H1 (cell line): ENCODE data around the gene WWC2. TPM values are rescaled to one million over a fixed set of nuclear protein-coding genes. Genes with fewer than 3 reads are reported as not detected.

ENCODE experiments used
- CTCF ChIA-PET: fragments of 300-600 bp; sonication (Branson Sonifier 250); formaldehyde crosslinking; loops from one replicate; lab custom pipeline; 2021; ENCODE audit not compliant: partially characterized antibody; lab: Charles Lee
- POLR2A ChIA-PET: fragments of 300-600 bp; sonication (Branson Sonifier 250); formaldehyde crosslinking; loops from one replicate; lab custom pipeline; 2021; ENCODE audit warnings: inconsistent platforms; ENCODE audit not compliant: partially characterized antibody; lab: Charles Lee
- DNase-seq, 2 experiments: peaks; one replicate each; pipeline versions ENCODE4 v3.0.0 to v3.0.0-alpha.2; 2010 to 2022; ENCODE audit warnings: low spot score in 2 of 2, low read depth in 1 of 2, mixed read lengths in 1 of 2
- FAIRE-seq: peaks from 2 replicates; lab custom pipeline; 2011; peaks lifted over from hg19 to GRCh38; lab: Jason Lieb, UNC
- H2AFZ ChIP-seq: 2 replicates; pipeline ENCODE4 v1.8.1; 2012; ENCODE audit warnings: low read length, inconsistent platforms
- H2AK5ac ChIP-seq: 2 replicates; pipeline ENCODE4 v1.6.1; 2013; ENCODE audit warnings: low read depth, low read length
- H2BK120ac ChIP-seq: replicated peaks from 2 replicates; pipeline ENCODE3; 2013; ENCODE audit warnings: low read depth, low read length, inconsistent platforms
- H2BK12ac ChIP-seq: 2 replicates; pipeline ENCODE4 v1.6.1; 2013; ENCODE audit warnings: low read depth, low read length
- H2BK15ac ChIP-seq: 2 replicates; pipeline ENCODE4 v1.6.1; 2013; ENCODE audit warnings: low read length
- H2BK20ac ChIP-seq: 2 replicates; pipeline ENCODE4 v1.6.1; 2013; ENCODE audit warnings: low read length
- H2BK5ac ChIP-seq: 2 replicates; pipeline ENCODE4 v1.6.1; 2013; ENCODE audit warnings: low read depth, low read length
- H3K14ac ChIP-seq: 2 replicates; pipeline ENCODE4 v1.6.1; 2013; ENCODE audit warnings: inconsistent platforms; ENCODE audit not compliant: insufficient read length
- H3K18ac ChIP-seq: 2 replicates; pipeline ENCODE4 v1.6.1; 2013; ENCODE audit warnings: low read length; ENCODE audit errors: extremely low read depth
- H3K23ac ChIP-seq: 2 replicates; pipeline ENCODE4 v1.6.1; 2013; ENCODE audit warnings: inconsistent platforms; ENCODE audit not compliant: insufficient read length
- H3K23me2 ChIP-seq: 2 replicates; pipeline ENCODE4 v1.6.1; 2013; ENCODE audit warnings: low read depth, low read length
- H3K27ac ChIP-seq: 2 replicates; pipeline ENCODE4 v1.6.1; 2011; ENCODE audit warnings: low read depth, low read length, inconsistent platforms
- H3K27me3 ChIP-seq, 4 experiments: replicated peaks in 1 of 4; 1 replicate in 1 of 4; 2 replicates in 3 of 4; pipeline versions ENCODE4 v1.6.1 to v1.8.1; 2011 to 2013; ENCODE audit warnings: low read length in 3 of 4, mild to moderate bottlenecking in 3 of 4, inconsistent platforms in 2 of 4, mixed read lengths in 2 of 4, moderate library complexity in 1 of 4; ENCODE audit not compliant: control insufficient read depth in 3 of 4, insufficient read depth in 3 of 4; ENCODE audit errors: extremely low read depth in 1 of 4
- H3K36me3 ChIP-seq, 4 experiments: 2 replicates each; pipeline versions ENCODE4 v1.6.1 to v1.8.1; 2011 to 2013; ENCODE audit warnings: mild to moderate bottlenecking in 4 of 4, low read length in 3 of 4, moderate library complexity in 2 of 4, control low read depth in 1 of 4, inconsistent platforms in 1 of 4; ENCODE audit not compliant: insufficient read depth in 4 of 4, control insufficient read depth in 2 of 4
- H3K4ac ChIP-seq: replicated peaks from 2 replicates; pipeline ENCODE3; 2013; ENCODE audit warnings: low read length, low read depth, mixed read lengths, inconsistent platforms; ENCODE audit not compliant: insufficient read length
- H3K4me1 ChIP-seq, 4 experiments: replicated peaks in 1 of 4; 1 replicate in 1 of 4; 2 replicates in 3 of 4; pipeline versions ENCODE4 v1.6.1 to v1.8.1; 2011 to 2013; ENCODE audit warnings: low read length in 3 of 4, inconsistent platforms in 2 of 4, mixed read lengths in 1 of 4; ENCODE audit not compliant: insufficient read depth in 4 of 4, control insufficient read depth in 3 of 4
- H3K4me2 ChIP-seq, 2 experiments: 2 replicates each; pipeline versions ENCODE4 v1.6.1 to v1.8.1; 2011 to 2013; ENCODE audit warnings: low read depth in 2 of 2, low read length in 2 of 2, control low read depth in 1 of 2, inconsistent platforms in 1 of 2, mild to moderate bottlenecking in 1 of 2; ENCODE audit not compliant: insufficient read depth in 1 of 2
- H3K4me3 ChIP-seq, 4 experiments: fragments of 200-600, 300-600 bp in 1 of 4; sonication (generic), shearing (Covaris generic), sonication (Bioruptor Twin) in 1 of 4; 2 replicates each; pipeline versions ENCODE4 v1.5.1 to v1.8.1; 2011 to 2016; ENCODE audit warnings: low read length in 4 of 4, low read depth in 3 of 4, control low read depth in 2 of 4, inconsistent platforms in 2 of 4, mild to moderate bottlenecking in 2 of 4, mixed read lengths in 1 of 4, moderate library complexity in 1 of 4; ENCODE audit not compliant: insufficient read depth in 2 of 4; ENCODE audit errors: extremely low read depth in 1 of 4
- H3K56ac ChIP-seq: replicated peaks from 2 replicates; pipeline ENCODE3; 2013; ENCODE audit warnings: low read depth, mild to moderate bottlenecking, mixed read lengths, low read length, inconsistent platforms; ENCODE audit not compliant: insufficient read length
- H3K79me1 ChIP-seq: 2 replicates; pipeline ENCODE4 v1.6.1; 2013; ENCODE audit warnings: low read depth, low read length, control low read depth
- H3K79me2 ChIP-seq, 2 experiments: 2 replicates each; pipeline versions ENCODE4 v1.6.1 to v1.8.1; 2012 to 2013; ENCODE audit warnings: low read length in 2 of 2, mild to moderate bottlenecking in 2 of 2, inconsistent platforms in 1 of 2; ENCODE audit not compliant: insufficient read depth in 2 of 2, control insufficient read depth in 1 of 2
- H3K9ac ChIP-seq, 4 experiments: replicated peaks in 1 of 4; 1 replicate in 1 of 4; 2 replicates in 3 of 4; pipeline versions ENCODE4 v1.6.1 to v1.8.1; 2011 to 2013; ENCODE audit warnings: low read depth in 3 of 4, low read length in 3 of 4, control low read depth in 2 of 4, mild to moderate bottlenecking in 2 of 4, moderate library complexity in 2 of 4, inconsistent platforms in 1 of 4; ENCODE audit errors: extremely low read depth in 1 of 4
- H3K9me3 ChIP-seq, 2 experiments: 2 replicates each; pipeline versions ENCODE4 v1.6.1 to v1.8.1; 2012 to 2013; ENCODE audit warnings: mild to moderate bottlenecking in 2 of 2, moderate library complexity in 2 of 2, control low read depth in 1 of 2, inconsistent platforms in 1 of 2, low read depth in 1 of 2, low read length in 1 of 2, mixed read lengths in 1 of 2; ENCODE audit not compliant: insufficient read depth in 2 of 2
- H4K20me1 ChIP-seq, 2 experiments: replicated peaks in 1 of 2; 2 replicates each; pipeline versions ENCODE3 to v1.8.1; 2011 to 2013; ENCODE audit warnings: inconsistent platforms in 2 of 2, low read length in 2 of 2, mild to moderate bottlenecking in 1 of 2; ENCODE audit not compliant: insufficient read depth in 2 of 2, control insufficient read depth in 1 of 2
- H4K5ac ChIP-seq: 2 replicates; pipeline ENCODE4 v1.6.1; 2013; ENCODE audit warnings: low read length, low read depth, mixed read lengths, inconsistent platforms; ENCODE audit not compliant: insufficient read length
- H4K8ac ChIP-seq: 2 replicates; pipeline ENCODE4 v1.8.0; 2013; ENCODE audit warnings: mild to moderate bottlenecking, moderate library complexity, low read length, inconsistent platforms; ENCODE audit not compliant: insufficient read depth; ENCODE audit errors: extremely low read depth
- H4K91ac ChIP-seq: replicated peaks from 2 replicates; pipeline ENCODE3; 2013; ENCODE audit warnings: low read length, mixed read lengths, inconsistent platforms; ENCODE audit not compliant: insufficient read length
- BCL11A ChIP-seq, 2 experiments: IDR thresholded peaks; one replicate each; pipeline ENCODE4 v1.6.1; 2011; ENCODE audit warnings: low read depth in 2 of 2, low read length in 2 of 2, mild to moderate bottlenecking in 2 of 2
- CBX8 ChIP-seq: fragments of 300-800, 300-1000 bp; sonication (generic); IDR thresholded peaks from 2 replicates; pipeline ENCODE4 v1.7.1; 2016; ENCODE audit warnings: low read depth, low read length, borderline replicate concordance
- CREB1 ChIP-seq: IDR thresholded peaks from 2 replicates; pipeline ENCODE4 v1.6.1; 2012; ENCODE audit warnings: inconsistent platforms
- FOSL1 ChIP-seq: IDR thresholded peaks from 2 replicates; pipeline ENCODE4 v1.6.1; 2011; ENCODE audit warnings: mild to moderate bottlenecking, low read depth, low read length, moderate library complexity; ENCODE audit not compliant: insufficient read depth
- GABPA ChIP-seq: IDR thresholded peaks from 2 replicates; pipeline ENCODE4 v1.6.1; 2011; ENCODE audit warnings: mild to moderate bottlenecking, low read length, moderate library complexity, borderline replicate concordance; ENCODE audit not compliant: insufficient read depth
- GTF2F1 ChIP-seq: IDR thresholded peaks from 2 replicates; pipeline ENCODE4 v1.6.1; 2012; ENCODE audit warnings: low read depth, low read length, improper control_type of control experiment, borderline replicate concordance
- KDM4A ChIP-seq: IDR thresholded peaks from one replicate; pipeline ENCODE4 v1.7.1; 2012; ENCODE audit warnings: low read depth, mild to moderate bottlenecking, moderate library complexity, low read length, inconsistent platforms; ENCODE audit not compliant: severe bottlenecking
- PHF8 ChIP-seq: fragments of 200-600 bp; sonication (generic); conservative IDR thresholded peaks from 2 replicates; pipeline ENCODE4 v1.7.1; 2012; ENCODE audit warnings: low read depth, mild to moderate bottlenecking, inconsistent platforms, low read length, moderate library complexity
- POLR2A ChIP-seq, 2 experiments: IDR thresholded peaks; 1 replicate in 1 of 2; 2 replicates in 1 of 2; pipeline ENCODE4 v1.6.1; 2011; ENCODE audit warnings: low read depth in 2 of 2, low read length in 2 of 2, mild to moderate bottlenecking in 2 of 2; ENCODE audit errors: control extremely low read depth in 1 of 2
- RNF2 ChIP-seq: fragments of 200-900, 300-1000 bp; sonication (generic); IDR thresholded peaks from 2 replicates; pipeline ENCODE4 v1.7.1; 2016; ENCODE audit warnings: borderline replicate concordance, low read depth, mild to moderate bottlenecking, antibody characterized with exemption, low read length; ENCODE audit not compliant: poor library complexity, severe bottlenecking; ENCODE audit errors: missing control alignments
- SAP30 ChIP-seq: fragments of 300-600 bp; sonication (generic); IDR thresholded peaks from 2 replicates; pipeline ENCODE4 v1.7.1; 2012; ENCODE audit warnings: low read length, moderate library complexity, mild to moderate bottlenecking, inconsistent platforms; ENCODE audit not compliant: insufficient read depth, insufficient replicate concordance
- SIX5 ChIP-seq: IDR thresholded peaks from 2 replicates; pipeline ENCODE4 v1.6.1; 2011; ENCODE audit warnings: mild to moderate bottlenecking, low read depth, low read length
- TAF1 ChIP-seq: IDR thresholded peaks from 2 replicates; pipeline ENCODE4 v1.6.1; 2011; ENCODE audit warnings: mild to moderate bottlenecking, low read depth, low read length
- WGBS, 2 experiments: shearing (Covaris generic) in 1 of 2; methylation state at CpG; one replicate each; pipeline versions ENCODE4 v1.1.6 to v1.1.7; 2013 to 2015; ENCODE audit warnings: low lambda C conversion rate in 2 of 2, mixed read lengths in 2 of 2, inconsistent platforms in 1 of 2, low coverage in 1 of 2, missing lambda C conversion rate in 1 of 2; ENCODE audit not compliant: insufficient replicate concordance in 2 of 2, insufficient coverage in 1 of 2, insufficient read length in 1 of 2; ENCODE audit errors: extremely low coverage in 1 of 2, missing lambda C conversion rate in 1 of 2; 5-methylcytosine and 5-hydroxymethylcytosine counted together
- polyA plus RNA-seq, 7 experiments: library from polyadenylated mRNA; depleted of rRNA in 3 of 7; stranded (reverse) in 5 of 7; unstranded in 2 of 7; fragments of >200 nt in 5 of 7; fragments of 200-250 nt in 2 of 7; gene quantifications; 1 replicate in 5 of 7; 2 replicates in 1 of 7; 4 replicates in 1 of 7; pipeline versions ENCODE4 v1.2.1 to v1.2.3, GENCODE V29; 2011 to 2013; ENCODE audit warnings: missing spikeins in 2 of 7, mixed read lengths in 2 of 7
- total RNA-seq: library from RNA; stranded (reverse); fragmentation: NEBNext Ultra II Directional; extraction: Animal tissue kit (Norgen Biotek cat#: 25700); gene quantifications from 2 replicates; pipeline ENCODE4 v1.2.1, GENCODE V29; 2021
- TF ChIP-seq, protein P1 (sequence below): IDR thresholded peaks from 2 replicates; pipeline ENCODE4 v1.6.1; 2012; ENCODE audit warnings: inconsistent platforms

The WWC2 gene
- total and polyA plus RNA-seq, 2 of the 8 experiments (the other 6 are each of a cell fraction or from before 2014, with no cell fraction given) = 17.6 to 135 TPM

DNA sequence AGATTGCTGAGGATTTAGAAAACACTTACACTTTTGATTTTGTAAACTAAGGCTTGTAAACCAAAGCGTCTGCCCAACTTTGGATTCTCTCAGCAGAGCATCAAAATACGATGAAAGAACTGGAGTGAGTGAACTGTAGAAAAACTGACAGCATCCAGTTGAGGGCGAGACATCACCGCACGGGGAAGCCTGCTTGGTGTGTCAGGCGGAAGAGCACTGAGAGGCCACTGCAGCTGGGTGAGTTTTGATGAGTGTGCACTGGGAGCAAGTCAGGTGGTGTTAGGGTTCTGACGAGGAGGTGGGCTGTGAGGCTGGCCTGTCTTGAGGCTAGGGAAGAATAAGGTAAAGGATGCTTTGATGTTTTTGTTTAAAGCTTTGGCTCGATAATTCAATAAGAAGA lies 270.0 kb downstream of the WWC2 start:
- H3K27me3 ChIP-seq = no peaks in the 10 kb centered on the region

More for the DNA sequence above, 270.0 kb downstream of the WWC2 start:
- no peak for TF ChIP-seq CREB1
- TF ChIP-seq TAF1 = no peak
- no peak for TF ChIP-seq SIX5
- no peak for TF ChIP-seq SAP30
- no peak for TF ChIP-seq GABPA
- TF ChIP-seq GTF2F1 = no peak
- TF ChIP-seq CBX8 = no peak
- no peak for TF ChIP-seq FOSL1
- TF ChIP-seq BCL11A (IDR thresholded peaks at IDR 0.05; ENCODE audit: low read depth in 2 of 2, low read length in 2 of 2) = no peak
- no peak for TF ChIP-seq PHF8
- TF ChIP-seq POLR2A (IDR thresholded peaks at IDR 0.05; ENCODE audit: control extremely low read depth in 1 of 2, low read depth in 2 of 2, low read length in 2 of 2) = no peak
- TF ChIP-seq, protein P1, sequence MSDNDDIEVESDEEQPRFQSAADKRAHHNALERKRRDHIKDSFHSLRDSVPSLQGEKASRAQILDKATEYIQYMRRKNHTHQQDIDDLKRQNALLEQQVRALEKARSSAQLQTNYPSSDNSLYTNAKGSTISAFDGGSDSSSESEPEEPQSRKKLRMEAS = no peak
- TF ChIP-seq RNF2 = no peak
- no peak for TF ChIP-seq KDM4A
- Histone ChIP-seq H3K79me1 (no peaks in the 10 kb centered on the region), H4K8ac (no peak overlapping the region), H2BK12ac (no peak overlapping the region), H3K9ac (no peak overlapping the region), H3K4me3 (no peak overlapping the region), H3K23ac (no peak overlapping the region), H3K23me2 (no peaks in the 10 kb centered on the region), H3K4me2 (no peak overlapping the region), H3K56ac (no peak overlapping the region), H2AK5ac (no peak overlapping the region), H3K4ac (no peak overlapping the region), H2BK15ac (no peak overlapping the region), H3K79me2 (no peaks in the 10 kb centered on the region), H2AFZ (no peak overlapping the region), H2BK120ac (no peak overlapping the region), H3K36me3 (no peaks in the 10 kb centered on the region), H4K5ac (no peak overlapping the region), H2BK20ac (no peak overlapping the region), H2BK5ac (no peak overlapping the region), H3K9me3 (peaks cover 4% of the 10 kb centered on the region in 2 experiments; a peak in 3 of 4 replicates), H4K91ac (no peak overlapping the region), H3K27ac (no peak overlapping the region), H3K18ac (no peak overlapping the region), H4K20me1 (no peaks in the 10 kb centered on the region), H3K4me1 (peaks cover 0 to 2% (median 0%) of the 10 kb centered on the region in 4 experiments; a peak in 1 of 7 replicates), H3K14ac (no peak overlapping the region)
- 72% methylated on average over 8 of the region's 8 CpGs; no CpG with 5 or more reads in 1 of the 2 experiments for WGBS, 2 experiments
- DNase-seq (no peak), FAIRE-seq (no peak)
- CTCF ChIA-PET = interaction anchor here (1.2 to 1.9 kb wide), 2 partner anchors 22 to 35 kb away, joined by 3 read pairs; no protein-coding TSS in a partner anchor
- POLR2A ChIA-PET = no interaction called here
